ENCODE data around the gene LILRA6. TPM values are rescaled to one million over a fixed set of nuclear protein-coding genes. Genes with fewer than 3 reads are reported as not detected.
"Not testable (repeated sequence)": the region's sequence is repeated elsewhere in the genome, so short reads cannot be mapped to it uniquely, and the experiment has no call there.

The LILRA6 gene
- total RNA-seq, 1 donor from 2014 or later = 0.75 TPM

GRCh38 chr19:54209811-54210494 is 32.6 kb downstream of the LILRA6 start:
- ATAC-seq (peak; percentile 79), DNase-seq (ENCODE audit: low spot score) (peak; percentile 98)

DNA sequence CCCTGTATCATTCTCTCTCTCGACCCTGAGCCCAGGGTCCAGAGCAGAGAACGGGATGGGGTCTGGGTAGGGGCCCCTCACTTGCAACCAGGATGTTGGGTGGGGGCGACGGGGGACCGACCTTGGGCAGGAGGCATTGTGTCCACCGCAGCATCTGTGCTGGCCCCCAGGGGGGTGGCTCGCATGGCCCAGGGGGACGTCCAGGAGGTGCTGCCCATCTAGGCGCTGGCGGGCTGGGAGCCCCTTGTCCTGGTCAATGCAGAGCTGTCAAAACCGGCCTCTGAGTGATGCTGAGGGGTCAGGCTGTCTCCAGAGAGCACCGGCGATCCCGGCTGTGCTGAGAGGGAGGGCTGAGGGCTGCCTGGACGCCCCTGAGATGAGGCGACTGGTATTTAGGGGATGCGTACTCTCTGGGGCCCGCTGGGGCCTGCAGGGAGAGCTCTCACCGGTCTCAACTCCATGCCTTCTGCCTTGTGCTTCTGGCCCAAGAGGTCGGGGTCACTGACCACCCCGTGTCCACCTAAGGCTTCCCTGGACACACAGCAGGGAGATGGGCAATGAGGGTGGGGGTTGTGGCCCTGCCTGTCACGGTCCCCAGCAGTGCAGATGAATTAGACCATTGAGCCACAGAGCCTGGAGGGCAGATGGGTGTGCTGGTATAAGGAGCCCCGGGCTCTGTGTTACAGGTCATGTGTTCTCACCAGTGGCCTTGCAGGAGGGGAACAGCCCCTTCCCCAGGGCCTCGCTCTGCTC is 33.4 kb downstream of the LILRA6 start:
- ATAC-seq (peak; percentile 49), DNase-seq (ENCODE audit: low spot score) (peak; percentile 59)

DNA sequence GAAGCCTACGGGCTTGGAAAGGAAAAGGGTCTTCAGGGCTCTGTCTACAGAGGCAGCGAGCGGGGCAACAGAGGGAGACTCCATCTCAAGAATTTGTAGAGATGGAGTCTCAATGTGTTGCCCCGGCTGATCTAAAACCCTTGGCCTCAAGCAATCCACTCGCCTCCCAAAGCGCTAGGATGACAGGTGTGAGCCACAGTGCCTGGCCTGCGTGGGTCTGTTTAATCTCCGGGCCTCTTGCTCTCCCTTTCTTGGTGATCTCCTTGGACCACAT is 33.9 kb downstream of the LILRA6 start:
- ATAC-seq = no peak
- no peak for DNase-seq (ENCODE audit: low spot score)

DNA sequence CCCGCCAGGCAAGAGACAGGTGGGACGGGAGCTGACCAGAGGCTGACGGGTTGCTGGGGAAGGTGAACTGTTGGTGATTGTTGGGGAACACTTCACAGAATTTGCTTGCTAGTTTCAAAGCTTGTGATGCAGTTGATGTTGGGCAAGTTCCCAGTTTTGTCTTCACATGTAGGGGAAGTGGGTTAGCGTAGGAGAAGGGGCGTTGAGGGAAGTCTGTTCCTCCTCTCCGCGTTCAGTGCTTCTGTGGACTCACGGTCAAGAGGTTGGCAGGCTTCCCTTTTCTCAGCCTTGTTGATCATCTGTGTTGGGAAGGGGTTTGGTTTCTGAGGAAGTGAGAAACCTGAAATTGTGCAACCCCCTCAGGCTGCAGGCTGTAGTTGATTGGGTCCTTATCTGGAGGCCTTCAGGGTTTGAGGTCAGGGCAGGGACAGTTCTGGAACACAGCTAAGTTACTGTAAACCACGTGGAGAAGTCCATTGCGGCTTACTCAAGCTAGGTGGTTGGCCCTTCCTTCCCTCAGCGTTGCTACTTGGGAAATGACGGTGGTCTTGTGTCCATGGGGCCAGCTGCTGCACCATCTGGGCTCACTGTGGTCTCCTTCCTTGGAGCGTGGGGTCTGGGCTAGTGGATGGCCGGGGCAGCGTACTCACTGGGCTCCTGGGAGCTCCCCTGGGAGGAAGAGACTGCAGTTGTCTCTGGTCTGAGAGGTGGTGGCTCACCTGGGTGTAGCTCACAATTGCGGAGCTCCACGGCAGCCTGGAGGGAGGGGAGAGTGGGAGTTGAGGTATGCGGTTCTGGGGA is 34.4 kb downstream of the LILRA6 start:
- DNase-seq (ENCODE audit: low spot score) (peak; percentile 71), ATAC-seq (peak; percentile 17)

- DNase-seq (ENCODE audit: low spot score) = no peak
- ATAC-seq = no peak
These were observed 35.0 kb downstream of the LILRA6 start for GRCh38 chr19:54207676-54207982.

DNA sequence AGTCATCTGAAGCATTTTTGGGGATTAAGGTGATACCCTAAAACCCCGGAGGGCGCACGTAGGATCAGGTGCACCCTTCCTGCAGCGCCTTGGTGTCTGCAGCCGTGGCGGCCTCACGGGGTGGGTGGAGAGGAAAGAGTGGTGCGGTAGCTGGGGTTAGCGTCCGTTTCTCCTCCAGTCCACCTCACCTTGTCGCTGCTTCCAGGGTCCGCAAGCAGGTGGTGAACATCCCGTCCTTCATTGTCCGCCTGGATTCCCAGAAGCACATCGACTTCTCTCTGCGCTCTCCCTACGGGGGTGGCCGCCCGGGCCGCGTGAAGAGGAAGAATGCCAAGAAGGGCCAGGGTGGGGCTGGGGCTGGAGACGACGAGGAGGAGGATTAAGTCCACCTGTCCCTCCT is 35.4 kb downstream of the LILRA6 start:
- ATAC-seq; DNase-seq (ENCODE audit: low spot score): not testable (repeated sequence)

DNA sequence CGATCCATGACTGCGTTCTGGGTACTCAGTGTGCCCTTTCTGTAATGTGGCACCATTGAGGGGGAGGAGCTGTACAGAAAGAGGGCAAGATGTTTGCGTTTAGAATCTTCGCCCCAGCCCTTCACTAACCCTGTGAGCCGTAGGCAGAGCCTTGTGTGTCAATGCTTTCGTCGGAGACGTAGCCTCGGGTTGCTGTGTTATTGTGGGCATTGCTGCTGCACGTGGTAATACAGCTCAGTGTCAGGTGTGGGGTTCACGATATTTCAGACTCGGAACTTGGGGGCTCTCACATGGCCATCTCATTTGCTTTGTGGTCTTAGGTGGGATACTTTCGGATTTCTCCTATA is 35.8 kb downstream of the LILRA6 start:
- no peak for DNase-seq (ENCODE audit: low spot score)
- no peak for ATAC-seq

- ATAC-seq = no peak
- no peak for DNase-seq (ENCODE audit: low spot score)
These were observed 36.4 kb downstream of the LILRA6 start for GRCh38 chr19:54206030-54206830.

GRCh38 chr19:54204767-54205468 is 37.7 kb downstream of the LILRA6 start:
- DNase-seq (ENCODE audit: low spot score) = no peak
- no peak for ATAC-seq

DNA sequence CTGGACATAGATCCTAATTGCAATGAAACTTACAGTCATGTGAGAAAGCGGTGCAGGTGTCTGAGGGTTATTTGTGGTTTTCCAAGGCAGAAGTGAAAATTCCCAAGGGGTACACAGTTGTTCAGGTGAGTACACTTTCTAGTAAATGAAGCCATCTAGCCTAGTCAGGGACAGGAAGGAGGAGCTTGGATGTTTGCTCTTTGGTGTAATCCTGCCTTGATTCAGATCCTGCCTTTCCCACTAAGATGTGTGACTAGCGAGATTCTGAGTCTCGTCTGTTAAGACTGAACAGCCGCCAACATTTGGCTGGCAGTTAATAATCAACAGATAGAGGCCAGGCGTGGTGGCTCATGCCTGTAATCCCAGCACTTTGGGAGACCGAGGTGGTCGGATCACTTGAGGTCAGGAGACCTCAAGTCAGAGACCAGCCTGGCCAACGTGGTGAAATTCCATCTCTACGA is 39.4 kb downstream of the LILRA6 start:
- DNase-seq (ENCODE audit: low spot score) (peak; percentile 79), ATAC-seq (peak; percentile 58)

GRCh38 chr19:54201980-54202379 is 40.6 kb downstream of the LILRA6 start:
- DNase-seq (ENCODE audit: low spot score) (no peak), ATAC-seq (no peak)

GRCh38 chr19:54201172-54201701 is 41.4 kb downstream of the LILRA6 start:
- DNase-seq (ENCODE audit: low spot score) (no peak), ATAC-seq (no peak)

DNA sequence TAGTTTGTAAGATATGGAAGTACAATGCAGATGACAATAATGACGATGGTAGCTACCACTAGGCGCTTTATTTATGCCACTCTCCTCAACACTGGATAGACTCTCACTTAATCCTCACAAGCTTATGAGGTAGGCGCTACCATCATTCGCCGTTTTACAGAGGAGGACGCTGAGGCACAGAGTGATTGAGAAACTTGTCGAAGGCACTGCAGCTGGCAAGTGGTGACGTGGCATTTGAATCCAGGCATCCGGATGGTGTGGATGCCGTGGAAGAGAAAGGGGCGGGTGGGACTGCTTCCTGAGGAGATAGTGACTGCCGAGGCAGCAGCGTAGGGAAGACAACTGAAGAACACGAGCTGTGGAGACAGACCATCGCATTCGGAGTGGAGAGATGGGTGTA is 43.2 kb downstream of the LILRA6 start:
- no peak for ATAC-seq
- DNase-seq (ENCODE audit: low spot score) = no peak

- no peak for DNase-seq (ENCODE audit: low spot score)
- ATAC-seq = no peak
These were observed 45.5 kb downstream of the LILRA6 start for GRCh38 chr19:54197121-54197520.

DNA sequence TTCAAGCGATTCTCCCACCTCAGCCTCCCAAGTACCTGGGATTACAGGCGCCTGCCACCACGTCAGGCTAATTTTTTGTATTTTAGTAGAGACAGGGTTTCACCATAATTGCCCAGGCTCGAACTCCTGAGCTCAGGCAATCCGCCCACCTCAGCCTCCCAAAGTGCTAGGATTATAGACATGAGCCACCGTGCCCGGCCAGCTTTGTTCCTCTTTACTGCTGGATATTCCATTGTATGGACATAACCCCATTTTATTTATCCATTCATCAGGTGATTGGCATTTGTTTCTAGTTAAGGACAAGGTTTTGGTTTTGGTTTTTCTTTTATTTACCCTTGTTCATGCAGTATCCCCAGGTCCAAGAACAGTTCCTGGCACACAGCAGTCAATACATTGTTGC is 46.1 kb downstream of the LILRA6 start:
- no peak for DNase-seq (ENCODE audit: low spot score)

DNA sequence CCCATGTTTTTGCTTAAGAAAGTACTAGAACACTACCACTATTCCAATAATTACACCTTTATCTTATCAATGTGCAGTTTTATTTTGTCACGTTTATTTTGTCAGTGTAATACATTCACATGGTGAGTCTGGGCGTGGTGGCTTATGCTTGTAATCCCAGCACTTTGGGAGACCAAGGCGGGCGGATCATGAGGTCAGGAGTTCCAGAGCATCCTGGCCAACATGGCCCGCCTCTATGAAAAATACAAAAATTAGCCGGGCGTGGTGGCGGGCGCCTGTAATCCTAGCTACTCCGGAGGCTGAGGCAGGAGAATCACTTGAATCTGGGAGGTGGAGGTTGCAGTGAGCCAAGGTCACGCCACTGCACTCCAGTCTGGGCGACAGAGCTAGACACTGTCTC is 48.1 kb downstream of the LILRA6 start:
- DNase-seq (ENCODE audit: low spot score) = not testable (repeated sequence)

More for the DNA sequence above, 46.1 kb downstream of the LILRA6 start:
- peak; percentile 36 for ATAC-seq

GRCh38 chr19:54193011-54193410 is 49.6 kb downstream of the LILRA6 start:
- DNase-seq (ENCODE audit: low spot score) (no peak), ATAC-seq (no peak)

More for the DNA sequence above, 48.1 kb downstream of the LILRA6 start:
- ATAC-seq = not testable (repeated sequence)

DNA sequence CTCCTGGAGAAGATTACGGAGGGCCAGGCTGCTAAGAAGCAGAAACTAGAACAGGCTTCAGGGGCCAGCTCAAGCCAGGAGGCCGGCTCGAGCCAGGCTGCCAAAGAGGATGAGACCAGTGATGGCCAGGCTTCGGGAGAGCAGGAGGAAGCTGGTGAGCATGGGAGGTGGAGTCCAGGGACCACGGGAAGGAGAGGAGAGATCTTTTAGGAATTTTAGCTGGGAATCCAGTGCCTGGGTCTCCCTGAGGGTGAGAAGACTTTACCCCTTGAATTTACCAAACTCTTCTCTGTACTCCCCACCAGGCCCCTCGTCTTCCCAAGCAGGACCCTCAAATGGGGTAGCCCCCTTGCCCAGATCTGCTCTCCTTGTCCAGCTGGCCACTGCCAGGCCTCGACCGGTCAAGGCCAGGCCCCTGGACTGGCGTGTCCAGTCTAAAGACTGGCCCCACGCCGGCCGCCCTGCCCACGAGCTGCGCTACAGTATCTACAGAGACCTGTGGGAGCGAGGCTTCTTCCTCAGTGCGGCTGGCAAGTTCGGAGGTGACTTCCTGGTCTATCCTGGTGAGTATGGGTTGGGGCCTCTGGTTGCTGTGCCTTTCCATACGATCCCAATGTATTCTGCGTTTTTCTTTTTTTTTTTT is 50.7 kb downstream of the LILRA6 start:
- DNase-seq (ENCODE audit: low spot score) (no peak), ATAC-seq (no peak)

GRCh38 chr19:54191011-54191810 is 51.4 kb downstream of the LILRA6 start, which contains the start of gene TSEN34:
Gene TSEN34 (plus strand): TSS chr19:54191308. CDS start chr19:54191365, 57 bp downstream.
- peak; percentile 61 for ATAC-seq

More at GRCh38 chr19:54191011-54191810, 51.4 kb downstream of the LILRA6 start, which contains the start of gene TSEN34:
- peak; percentile 92 for DNase-seq (ENCODE audit: low spot score)
